RWPE2 (cell line): ENCODE measurements around the gene RECQL5.

ENCODE experiments used
- ATAC-seq: fragments of 200-7000 bp; cut with Tn5 transposase; 3 replicates; pipeline ENCODE4 v1.9.1; 2021; ENCODE audit warnings: low read depth
- DNase-seq: peaks from one replicate; pipeline ENCODE4 v3.0.0-alpha.2; 2020; ENCODE audit warnings: low spot score
- H3K27ac ChIP-seq: fragments of 450-650 bp; 2 replicates; pipeline ENCODE4 v1.5.1; 2017; ENCODE audit warnings: mild to moderate bottlenecking; ENCODE audit not compliant: poor library complexity, severe bottlenecking
- H3K27me3 ChIP-seq: fragments of 250-450 bp; sonication (Bioruptor Pico); 2 replicates; pipeline ENCODE4 v1.5.1; 2021; ENCODE audit warnings: mild to moderate bottlenecking, moderate library complexity; ENCODE audit not compliant: insufficient read depth, poor library complexity, severe bottlenecking
- H3K36me3 ChIP-seq: fragments of 250-450 bp; sonication (Bioruptor Pico); 2 replicates; pipeline ENCODE4 v1.5.1; 2020; ENCODE audit warnings: low read depth, mild to moderate bottlenecking, moderate library complexity
- H3K4me1 ChIP-seq: fragments of 250-450 bp; sonication (Bioruptor Pico); 2 replicates; pipeline ENCODE4 v1.5.1; 2021; ENCODE audit warnings: mild to moderate bottlenecking, moderate library complexity; ENCODE audit not compliant: insufficient read depth, poor library complexity, severe bottlenecking
- H3K4me3 ChIP-seq: fragments of 250-450 bp; sonication (Bioruptor Pico); 2 replicates; pipeline ENCODE4 v1.5.1; 2021; ENCODE audit warnings: mild to moderate bottlenecking, moderate library complexity; ENCODE audit not compliant: severe bottlenecking
- H3K9me3 ChIP-seq: fragments of 250-450 bp; sonication (Bioruptor Pico); 2 replicates; pipeline ENCODE4 v1.5.1; 2021; ENCODE audit warnings: mild to moderate bottlenecking, moderate library complexity; ENCODE audit not compliant: severe bottlenecking
- TF ChIP-seq, protein P1 (sequence below): fragments of 450-650 bp; IDR thresholded peaks from one replicate; pipeline ENCODE4 v1.5.1; 2017; ENCODE audit warnings: mild to moderate bottlenecking, moderate library complexity; ENCODE audit not compliant: poor library complexity, severe bottlenecking

Gene RECQL5

DNA sequence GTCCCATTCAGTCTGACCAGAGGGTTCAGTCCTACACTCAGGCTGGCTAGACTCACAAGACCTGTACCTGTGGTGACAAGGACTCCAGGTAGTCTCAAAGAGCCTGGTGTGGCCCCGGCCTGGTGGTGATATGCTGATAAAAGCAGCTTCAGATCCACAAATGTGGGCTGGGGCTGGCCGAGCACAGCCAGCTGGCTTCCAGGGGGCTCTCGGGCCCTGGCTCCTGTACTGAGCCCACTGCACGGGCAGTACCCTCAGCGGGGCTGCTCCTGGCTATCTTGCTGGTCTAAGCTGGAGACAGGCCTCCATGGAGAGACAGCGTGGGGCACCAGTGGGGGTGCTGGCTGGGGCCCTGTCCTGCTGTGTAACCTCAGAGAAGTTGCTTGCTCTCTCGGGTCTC lies 29.4 kb downstream of the RECQL5 start:
- no peak overlapping the region for H3K27ac ChIP-seq
- DNase-seq (no peak), ATAC-seq (no peak)
- H3K4me3 ChIP-seq, result no peak overlapping the region
- TF ChIP-seq, protein P1, sequence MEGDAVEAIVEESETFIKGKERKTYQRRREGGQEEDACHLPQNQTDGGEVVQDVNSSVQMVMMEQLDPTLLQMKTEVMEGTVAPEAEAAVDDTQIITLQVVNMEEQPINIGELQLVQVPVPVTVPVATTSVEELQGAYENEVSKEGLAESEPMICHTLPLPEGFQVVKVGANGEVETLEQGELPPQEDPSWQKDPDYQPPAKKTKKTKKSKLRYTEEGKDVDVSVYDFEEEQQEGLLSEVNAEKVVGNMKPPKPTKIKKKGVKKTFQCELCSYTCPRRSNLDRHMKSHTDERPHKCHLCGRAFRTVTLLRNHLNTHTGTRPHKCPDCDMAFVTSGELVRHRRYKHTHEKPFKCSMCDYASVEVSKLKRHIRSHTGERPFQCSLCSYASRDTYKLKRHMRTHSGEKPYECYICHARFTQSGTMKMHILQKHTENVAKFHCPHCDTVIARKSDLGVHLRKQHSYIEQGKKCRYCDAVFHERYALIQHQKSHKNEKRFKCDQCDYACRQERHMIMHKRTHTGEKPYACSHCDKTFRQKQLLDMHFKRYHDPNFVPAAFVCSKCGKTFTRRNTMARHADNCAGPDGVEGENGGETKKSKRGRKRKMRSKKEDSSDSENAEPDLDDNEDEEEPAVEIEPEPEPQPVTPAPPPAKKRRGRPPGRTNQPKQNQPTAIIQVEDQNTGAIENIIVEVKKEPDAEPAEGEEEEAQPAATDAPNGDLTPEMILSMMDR, result no peak
- no peaks in the 10 kb centered on the region for H3K27me3 ChIP-seq
- peaks cover 3% of the 10 kb centered on the region for H3K4me1 ChIP-seq
- no peaks in the 10 kb centered on the region for H3K9me3 ChIP-seq
- H3K36me3 ChIP-seq, result peaks cover 15% of the 10 kb centered on the region; the same call in 1 of the 2 replicates

DNA sequence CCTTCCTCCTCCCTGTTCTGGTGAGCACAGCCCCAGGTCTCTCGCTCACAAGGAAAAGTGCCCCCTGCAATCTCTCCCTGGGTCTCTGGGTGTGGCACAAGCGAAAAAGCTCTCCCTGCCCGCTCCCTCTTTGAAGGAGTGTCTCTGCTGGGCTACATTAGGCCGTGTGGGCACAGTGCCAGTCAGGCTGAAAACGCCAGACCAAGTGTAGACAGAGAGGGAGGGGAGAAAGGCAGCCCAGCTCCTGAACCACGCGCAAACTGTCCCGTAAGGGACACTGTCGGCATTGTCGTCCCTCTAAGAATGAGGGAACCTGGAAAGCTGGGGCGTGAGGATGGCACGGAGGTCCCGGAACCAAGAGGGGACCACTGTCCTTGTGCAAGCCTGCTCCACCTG lies 29.8 kb downstream of the RECQL5 start:
- peaks cover 17% of the 10 kb centered on the region; the same call in 1 of the 2 replicates for H3K36me3 ChIP-seq
- H3K4me1 ChIP-seq, result peaks cover 3% of the 10 kb centered on the region
- no peak overlapping the region for H3K27ac ChIP-seq
- no peak overlapping the region for H3K4me3 ChIP-seq
- ATAC-seq, result no peak
- TF ChIP-seq, protein P1, result no peak
- no peak for DNase-seq
- H3K9me3 ChIP-seq, result no peaks in the 10 kb centered on the region
- H3K27me3 ChIP-seq, result no peaks in the 10 kb centered on the region

DNA sequence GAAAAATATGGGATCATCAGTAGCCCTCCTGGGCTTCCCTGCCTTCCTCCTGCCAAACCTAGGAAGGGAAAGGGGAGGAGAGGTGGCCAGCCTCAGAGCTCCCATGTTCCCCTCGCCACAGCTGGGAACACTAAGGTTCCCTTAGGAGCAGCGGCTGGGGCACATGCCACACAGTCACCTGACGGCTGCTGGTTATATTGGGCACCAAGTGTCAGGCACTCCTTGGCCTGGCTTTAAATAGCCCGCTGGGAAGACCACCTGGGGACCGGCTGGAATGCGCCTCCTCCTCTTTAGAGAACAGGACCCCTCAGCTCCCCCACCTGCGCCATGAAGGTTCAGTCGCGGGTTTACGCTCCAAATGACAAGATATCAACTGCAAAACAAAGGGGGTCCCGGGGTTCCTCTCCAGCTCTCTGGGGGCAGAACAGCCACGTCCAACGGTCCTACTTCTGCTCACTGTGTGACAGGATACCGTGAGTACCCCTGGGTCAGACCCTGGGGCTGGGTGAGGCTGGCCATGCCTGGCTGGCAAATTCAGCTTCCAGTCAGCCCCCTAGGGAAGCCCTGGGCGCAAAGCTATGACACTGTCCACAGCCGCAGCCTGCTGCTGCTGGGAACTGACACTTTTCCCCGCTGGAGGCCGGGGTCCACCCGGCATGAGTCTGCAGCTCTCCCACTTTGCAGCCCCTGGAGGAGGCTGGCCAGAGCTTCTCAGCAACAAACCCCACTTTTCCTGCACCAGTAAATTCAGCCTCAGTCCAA lies 30.4 kb downstream of the RECQL5 start:
- Histone ChIP-seq H3K27ac (no peak overlapping the region), H3K27me3 (no peaks in the 10 kb centered on the region), H3K4me3 (no peak overlapping the region), H3K9me3 (no peaks in the 10 kb centered on the region), H3K36me3 (peaks cover 20% of the 10 kb centered on the region; the same call in 1 of the 2 replicates), H3K4me1 (peaks cover 3% of the 10 kb centered on the region)
- TF ChIP-seq, protein P1, result no peak
- no peak for ATAC-seq
- no peak for DNase-seq

DNA sequence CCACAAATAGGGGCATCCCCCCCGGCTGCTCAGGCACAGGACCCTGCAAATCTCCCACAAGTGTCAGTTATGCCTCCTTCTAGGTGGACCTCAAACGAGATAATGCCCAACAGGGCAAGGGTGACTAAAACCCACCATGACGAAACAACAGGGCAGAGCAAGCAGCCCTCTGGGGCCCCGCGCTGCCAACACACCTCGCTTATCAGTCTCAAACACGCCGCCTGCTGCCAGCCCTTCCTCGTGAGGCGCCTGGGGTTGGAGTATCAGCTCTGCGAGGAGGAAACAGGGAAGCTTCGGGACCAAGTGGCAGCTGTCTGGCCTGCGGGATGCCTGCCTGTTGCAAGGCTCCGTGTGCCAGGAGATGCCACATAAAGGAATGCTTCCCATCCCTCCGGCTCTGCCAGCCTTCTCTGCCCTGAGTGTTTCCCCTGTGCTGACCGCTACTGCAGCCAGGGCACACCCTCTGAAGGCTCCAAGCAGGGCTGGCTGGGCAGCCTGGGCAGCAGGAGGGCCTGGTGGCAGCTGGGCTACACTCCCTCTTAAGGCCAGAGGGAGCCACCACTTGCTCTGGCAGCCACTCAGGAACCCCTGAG lies 31.2 kb downstream of the RECQL5 start:
- Histone ChIP-seq H3K27ac (no peak overlapping the region), H3K9me3 (no peaks in the 10 kb centered on the region), H3K27me3 (no peaks in the 10 kb centered on the region), H3K36me3 (peaks cover 25% of the 10 kb centered on the region; the same call in 1 of the 2 replicates), H3K4me1 (peaks cover 3% of the 10 kb centered on the region), H3K4me3 (no peak overlapping the region)
- TF ChIP-seq, protein P1, result no peak
- DNase-seq (no peak), ATAC-seq (no peak)
